Measurements from ENCODE around the gene PRKCE.

PRKCE gene

DNA sequence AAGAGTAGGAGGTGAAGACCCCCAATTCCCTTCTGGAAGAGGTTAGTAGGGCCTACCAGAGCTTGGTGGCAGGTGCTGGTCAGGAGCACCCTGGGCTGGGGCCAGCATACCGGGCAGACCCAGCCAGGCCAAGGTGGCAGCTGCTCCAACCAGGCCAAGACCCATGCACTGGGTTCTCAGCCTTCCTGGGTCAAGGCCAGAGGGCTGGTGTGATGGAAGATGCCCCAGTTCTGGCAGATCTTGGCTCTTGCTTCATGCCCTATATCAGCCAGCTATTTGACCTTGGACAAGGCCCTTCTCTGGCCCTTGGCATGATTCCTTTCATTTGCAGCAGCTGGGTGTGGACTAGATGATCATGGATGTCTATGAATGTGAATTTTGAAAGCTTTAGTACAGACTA, 57.7 kb downstream of the PRKCE start:
- no peak for DNase-seq (ENCODE audit: low spot score)
- no peak for TF ChIP-seq CTCF (IDR thresholded peaks at IDR 0.05; ENCODE audit: extremely low read depth, missing control alignments)

- DNase-seq (ENCODE audit: low spot score) = no peak
- TF ChIP-seq CTCF (IDR thresholded peaks at IDR 0.05; ENCODE audit: extremely low read depth, missing control alignments) = no peak
These were observed 59.0 kb downstream of the PRKCE start for GRCh38 chr2:45710468-45710867.

GRCh38 chr2:45711224-45711623, 59.7 kb downstream of the PRKCE start:
- no peak for TF ChIP-seq CTCF (IDR thresholded peaks at IDR 0.05; ENCODE audit: extremely low read depth, missing control alignments)
- no peak for DNase-seq (ENCODE audit: low spot score)

- TF ChIP-seq CTCF (IDR thresholded peaks at IDR 0.05; ENCODE audit: extremely low read depth, missing control alignments) = no peak
- DNase-seq (ENCODE audit: low spot score) = no peak
These were observed 61.1 kb downstream of the PRKCE start for GRCh38 chr2:45712570-45712969.

- TF ChIP-seq CTCF (IDR thresholded peaks at IDR 0.05; ENCODE audit: extremely low read depth, missing control alignments) = no peak
- no peak for DNase-seq (ENCODE audit: low spot score)
These were observed 61.7 kb downstream of the PRKCE start for GRCh38 chr2:45713136-45713535.

DNA sequence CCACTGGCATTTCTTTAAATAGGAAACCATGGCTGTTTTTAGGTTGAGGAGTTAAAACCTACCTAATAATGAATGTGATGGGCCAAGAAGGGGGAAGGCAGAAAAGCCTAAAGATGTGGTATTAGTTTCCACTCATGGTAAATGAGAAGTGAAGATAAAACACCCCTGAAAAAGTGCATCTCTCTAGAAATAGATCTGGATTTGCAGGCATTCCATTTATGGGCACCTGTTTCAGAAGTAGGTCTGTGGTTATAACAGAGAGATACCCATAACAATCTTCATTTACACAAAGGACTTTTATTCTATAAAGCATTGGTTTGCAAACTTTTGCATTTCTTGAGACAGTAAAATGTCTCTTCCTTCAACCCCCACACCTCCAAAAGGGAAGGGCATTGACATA, 62.1 kb downstream of the PRKCE start:
- TF ChIP-seq CTCF (IDR thresholded peaks at IDR 0.05; ENCODE audit: extremely low read depth, missing control alignments) = no peak
- DNase-seq (ENCODE audit: low spot score) = no peak

DNA sequence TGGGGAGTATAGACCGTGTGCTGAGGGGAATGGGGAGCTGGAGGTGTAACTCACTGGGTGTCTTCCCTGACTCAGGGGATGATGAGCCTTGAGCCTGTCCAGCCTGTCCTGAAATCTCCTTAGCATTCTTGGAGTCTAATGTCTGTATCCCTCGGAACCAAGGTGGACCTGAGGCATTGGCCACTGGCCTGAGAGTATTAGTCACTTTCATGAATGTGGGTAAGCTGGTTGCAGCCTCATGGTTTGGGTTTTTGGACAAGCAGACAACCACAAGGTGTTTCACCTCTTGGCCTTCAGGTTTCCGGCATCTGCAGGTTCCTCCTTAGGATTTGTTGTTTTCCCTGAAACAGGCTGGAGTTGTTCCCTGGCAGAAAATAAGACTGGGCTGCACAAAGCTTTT, 63.2 kb downstream of the PRKCE start:
- no peak for TF ChIP-seq CTCF (IDR thresholded peaks at IDR 0.05; ENCODE audit: extremely low read depth, missing control alignments)
- no peak for DNase-seq (ENCODE audit: low spot score)

Measured in GM20000 (cell line).